Endothelial cell of umbilical vein (primary cell): ENCODE measurements around the gene GNG2. TPM values are rescaled to one million over a fixed set of nuclear protein-coding genes. Genes with fewer than 3 reads are reported as not detected.

Experiments used
- BruUV-seq: library from RNA; stranded (reverse); fragments of 400-500 nt; replicated peaks from 2 replicates; lab custom pipeline; 2021; lab: Mats Ljungman, UMichigan
- CTCF ChIA-PET: fragments of 300-600, 350-600 bp; sonication (Branson Sonifier 250); formaldehyde crosslinking; loops from one replicate; lab custom pipeline; 2021; ENCODE audit warnings: antibody characterized with exemption, inconsistent platforms; lab: Charles Lee
- POLR2A ChIA-PET: fragments of 300-600, 350-600 bp; sonication (Branson Sonifier 250); formaldehyde crosslinking; loops from one replicate; lab custom pipeline; 2021; ENCODE audit warnings: antibody characterized with exemption, inconsistent platforms; lab: Charles Lee
- DNase-seq: peaks from one replicate; pipeline ENCODE4 v3.0.0-alpha.2; 2011; ENCODE audit warnings: low read depth, low spot score
- FAIRE-seq: peaks from 2 replicates; lab custom pipeline; 2011; peaks lifted over from hg19 to GRCh38; lab: Jason Lieb, UNC
- H2AFZ ChIP-seq: 2 replicates; pipeline ENCODE4 v1.6.0; 2012; ENCODE audit warnings: low read depth, low read length, control low read depth, inconsistent platforms
- H3K27ac ChIP-seq: 2 replicates; pipeline ENCODE4 v1.5.1; 2011; ENCODE audit warnings: low read depth, mild to moderate bottlenecking, control low read depth, low read length, moderate library complexity; ENCODE audit not compliant: insufficient read depth
- H3K27me3 ChIP-seq, 2 experiments: 2 replicates each; pipeline versions ENCODE4 v1.6.0 to v1.6.1; 2011; ENCODE audit warnings: low read length in 2 of 2, mixed read lengths in 1 of 2; ENCODE audit not compliant: control insufficient read depth in 2 of 2, insufficient read depth in 2 of 2
- H3K36me3 ChIP-seq, 2 experiments: 2 replicates in 1 of 2; 3 replicates in 1 of 2; pipeline ENCODE4 v1.5.1; 2011; ENCODE audit warnings: low read length in 2 of 2, mild to moderate bottlenecking in 1 of 2, moderate library complexity in 1 of 2; ENCODE audit not compliant: control insufficient read depth in 2 of 2, insufficient read depth in 2 of 2; ENCODE audit errors: extremely low read depth in 1 of 2
- H3K4me1 ChIP-seq: 3 replicates; pipeline ENCODE4 v1.5.1; 2011; ENCODE audit warnings: mild to moderate bottlenecking, low read length; ENCODE audit not compliant: control insufficient read depth, insufficient read depth; ENCODE audit errors: extremely low read depth
- H3K4me2 ChIP-seq: 2 replicates; pipeline ENCODE4 v1.6.1; 2011; ENCODE audit warnings: low read length, control low read depth, mixed read lengths; ENCODE audit not compliant: insufficient read depth
- H3K4me3 ChIP-seq, 3 experiments: fragments of 200-600 bp in 1 of 3; sonication (generic), shearing (Covaris generic) in 1 of 3; replicated peaks in 1 of 3; 2 replicates each; pipeline ENCODE4 v1.5.1; 2011 to 2016; ENCODE audit warnings: control low read depth in 3 of 3, low read length in 3 of 3, mild to moderate bottlenecking in 2 of 3, inconsistent platforms in 1 of 3, low read depth in 1 of 3, moderate library complexity in 1 of 3; ENCODE audit not compliant: insufficient read depth in 1 of 3
- H3K79me2 ChIP-seq: 2 replicates; pipeline ENCODE4 v1.6.0; 2012; ENCODE audit warnings: low read length, inconsistent platforms; ENCODE audit not compliant: control insufficient read depth, insufficient read depth
- H3K9ac ChIP-seq: replicated peaks from 2 replicates; pipeline ENCODE3; 2011; ENCODE audit warnings: low read length, control low read depth; ENCODE audit not compliant: insufficient read depth; ENCODE audit errors: extremely low read depth
- H3K9me1 ChIP-seq: replicated peaks from 3 replicates; pipeline ENCODE4 v1.6.0; 2011; ENCODE audit warnings: mild to moderate bottlenecking, low read length; ENCODE audit not compliant: control insufficient read depth, insufficient read depth; ENCODE audit errors: extremely low read depth
- H3K9me3 ChIP-seq: replicated peaks from 2 replicates; pipeline ENCODE4 v1.5.1; 2012; ENCODE audit warnings: low read length, inconsistent platforms; ENCODE audit not compliant: control insufficient read depth, insufficient read depth
- H4K20me1 ChIP-seq: replicated peaks from 2 replicates; pipeline ENCODE3; 2011; ENCODE audit warnings: mild to moderate bottlenecking, low read length; ENCODE audit not compliant: control insufficient read depth, insufficient read depth; ENCODE audit errors: extremely low read depth
- EZH2 ChIP-seq: IDR thresholded peaks from 2 replicates; pipeline ENCODE4 v1.6.1; 2012; ENCODE audit warnings: borderline replicate concordance, low read depth, mild to moderate bottlenecking, moderate library complexity, low read length, inconsistent platforms; ENCODE audit not compliant: severe bottlenecking
- FOS ChIP-seq: IDR thresholded peaks from 2 replicates; pipeline ENCODE4 v1.6.1; 2011; ENCODE audit warnings: mild to moderate bottlenecking, low read length, moderate library complexity, borderline replicate concordance; ENCODE audit not compliant: insufficient read depth
- GATA2 ChIP-seq: IDR thresholded peaks from 2 replicates; pipeline ENCODE4 v1.7.0; 2011; ENCODE audit warnings: low read depth, mild to moderate bottlenecking, moderate library complexity, mixed read lengths, low read length; ENCODE audit not compliant: insufficient read length, insufficient read depth
- JUN ChIP-seq: IDR thresholded peaks from 2 replicates; pipeline ENCODE4 v1.6.1; 2011; ENCODE audit warnings: borderline replicate concordance, low read depth; ENCODE audit not compliant: insufficient read length, insufficient read depth
- MYC ChIP-seq: IDR thresholded peaks from one replicate; pipeline ENCODE4 v1.6.1; 2011; ENCODE audit warnings: mild to moderate bottlenecking, low read depth, low read length
- POLR2A ChIP-seq: IDR thresholded peaks from 2 replicates; pipeline ENCODE4 v1.6.1; 2012; ENCODE audit warnings: low read depth, mild to moderate bottlenecking, control low read depth, low read length
- POLR2AphosphoS5 ChIP-seq: IDR thresholded peaks from 2 replicates; pipeline ENCODE4 v1.6.1; 2012; ENCODE audit warnings: low read depth, mild to moderate bottlenecking, control low read depth, low read length, moderate library complexity; ENCODE audit not compliant: insufficient read depth
- dilution Hi-C: fragments of 300-500 bp; cut with MboI; formaldehyde crosslinking; loops from one replicate; pipeline ENCODE4 v1.15.0; 2019; ENCODE audit warnings: low sequenced_read_pairs; ENCODE audit not compliant: extremely low pct_ligation_motif_present
- intact Hi-C: fragments of 100-400 bp; cut with micrococcal nuclease; formaldehyde crosslinking; loops from one replicate; pipeline ENCODE4 v1.10.0; 2022
- polyA plus RNA-seq, 4 experiments: library from polyadenylated mRNA; depleted of rRNA in 3 of 4; stranded (reverse) in 3 of 4; unstranded in 1 of 4; fragments of >200 nt; gene quantifications; 2 replicates each; pipeline versions ENCODE4 v1.2.1 to v1.2.3, GENCODE V29; 2011 to 2012; ENCODE audit warnings: missing spikeins in 1 of 4
- total RNA-seq: library from RNA; stranded (reverse); gene quantifications from 2 replicates; pipeline ENCODE4 v1.2.3, GENCODE V29; 2021
- TF ChIP-seq, protein P1 (sequence below): IDR thresholded peaks from 2 replicates; pipeline ENCODE4 v1.6.1; 2011; ENCODE audit not compliant: insufficient read depth, insufficient read length
- TF ChIP-seq, protein P2 (sequence below), 2 donors: IDR thresholded peaks; 1 replicate in 1 of 2; 2 replicates in 1 of 2; pipeline ENCODE4 v1.5.1; 2011; ENCODE audit warnings: low read length in 2 of 2, mild to moderate bottlenecking in 2 of 2, moderate library complexity in 2 of 2, control low read depth in 1 of 2, inconsistent platforms in 1 of 2, low read depth in 1 of 2; ENCODE audit not compliant: insufficient read depth in 1 of 2; ENCODE audit errors: extremely low read depth in 1 of 2

GNG2 gene
- total and polyA plus RNA-seq, 2 donors (not counting 3 experiments of a cell fraction or from before 2014, with no cell fraction given): not detected

DNA sequence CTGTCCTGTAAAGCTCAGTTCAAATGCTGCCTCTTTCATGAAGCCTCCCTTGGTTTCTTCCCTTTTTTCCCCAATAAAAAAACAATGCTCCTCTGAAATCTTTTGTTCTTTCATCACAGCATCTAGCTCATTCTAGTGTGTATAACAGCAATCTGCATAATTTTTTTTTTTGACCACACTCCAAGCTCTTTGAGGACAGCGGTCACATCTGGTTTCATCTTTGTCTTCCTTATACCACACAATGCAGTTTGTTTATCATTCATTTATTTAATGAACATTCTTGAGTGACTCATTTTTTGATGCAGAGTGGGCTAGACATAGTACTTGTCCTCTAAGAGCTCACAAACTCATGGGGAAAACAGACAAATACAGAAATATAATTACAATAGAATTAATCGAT lies 7.3 kb downstream of the GNG2 start:
- TF ChIP-seq MYC (no peak), FOS (no peak), JUN (no peak), POLR2A (no peak), POLR2AphosphoS5 (no peak), EZH2 (no peak), GATA2 (no peak)
- TF ChIP-seq, protein P1, sequence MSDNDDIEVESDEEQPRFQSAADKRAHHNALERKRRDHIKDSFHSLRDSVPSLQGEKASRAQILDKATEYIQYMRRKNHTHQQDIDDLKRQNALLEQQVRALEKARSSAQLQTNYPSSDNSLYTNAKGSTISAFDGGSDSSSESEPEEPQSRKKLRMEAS: no peak
- TF ChIP-seq, protein P2, sequence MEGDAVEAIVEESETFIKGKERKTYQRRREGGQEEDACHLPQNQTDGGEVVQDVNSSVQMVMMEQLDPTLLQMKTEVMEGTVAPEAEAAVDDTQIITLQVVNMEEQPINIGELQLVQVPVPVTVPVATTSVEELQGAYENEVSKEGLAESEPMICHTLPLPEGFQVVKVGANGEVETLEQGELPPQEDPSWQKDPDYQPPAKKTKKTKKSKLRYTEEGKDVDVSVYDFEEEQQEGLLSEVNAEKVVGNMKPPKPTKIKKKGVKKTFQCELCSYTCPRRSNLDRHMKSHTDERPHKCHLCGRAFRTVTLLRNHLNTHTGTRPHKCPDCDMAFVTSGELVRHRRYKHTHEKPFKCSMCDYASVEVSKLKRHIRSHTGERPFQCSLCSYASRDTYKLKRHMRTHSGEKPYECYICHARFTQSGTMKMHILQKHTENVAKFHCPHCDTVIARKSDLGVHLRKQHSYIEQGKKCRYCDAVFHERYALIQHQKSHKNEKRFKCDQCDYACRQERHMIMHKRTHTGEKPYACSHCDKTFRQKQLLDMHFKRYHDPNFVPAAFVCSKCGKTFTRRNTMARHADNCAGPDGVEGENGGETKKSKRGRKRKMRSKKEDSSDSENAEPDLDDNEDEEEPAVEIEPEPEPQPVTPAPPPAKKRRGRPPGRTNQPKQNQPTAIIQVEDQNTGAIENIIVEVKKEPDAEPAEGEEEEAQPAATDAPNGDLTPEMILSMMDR (IDR thresholded peaks at IDR 0.05; ENCODE audit: extremely low read depth in 1 of 2, insufficient read depth in 1 of 2, low read depth in 1 of 2, low read length in 2 of 2): no peak
- no peak overlapping the region for H3K4me2 ChIP-seq
- no TSS peak for BruUV-seq
- intact Hi-C loops (no loop called here), dilution Hi-C loops (no loop called here)
- ChIA-PET CTCF (interaction anchor here (1.4 kb wide), 1 partner anchor 110 kb away, joined by 3 read pairs; no protein-coding TSS in a partner anchor), POLR2A (no interaction called here)
- no peaks in the 10 kb centered on the region for H3K9me3 ChIP-seq
- peaks cover 16 to 45% of the 10 kb centered on the region in 2 experiments for H3K27me3 ChIP-seq
- no peaks in the 10 kb centered on the region for H3K9me1 ChIP-seq
- no peaks in the 10 kb centered on the region for H3K79me2 ChIP-seq
- no peaks in the 10 kb centered on the region for H4K20me1 ChIP-seq
- FAIRE-seq (no peak), DNase-seq (no peak)
- no peaks in the 10 kb centered on the region for H3K36me3 ChIP-seq
- H3K9ac ChIP-seq: no peak overlapping the region
- peaks cover under 1% of the 10 kb centered on the region for H3K4me1 ChIP-seq
- H3K27ac ChIP-seq: no peak overlapping the region
- no peak overlapping the region for H3K4me3 ChIP-seq
- no peak overlapping the region for H2AFZ ChIP-seq
